Smooth muscle cell (in vitro differentiated cells): ENCODE measurements around the gene SNTB2. TPM values are rescaled to one million over a fixed set of nuclear protein-coding genes. Genes with fewer than 3 reads are reported as not detected.
A peak's percentile ranks its signal among the peaks of the same experiment; 100 is the strongest.

ENCODE experiments used
- DNase-seq: peaks from one replicate; lab custom pipeline; 2025; ENCODE audit not compliant: unreplicated experiment; lab: John Stamatoyannopoulos, UW
- H2AFZ ChIP-seq: fragments of 200-600 bp; sonication (generic); 2 replicates; pipeline ENCODE4 v1.6.0; 2016; ENCODE audit warnings: antibody characterized with exemption, low read depth, mild to moderate bottlenecking
- H3F3A ChIP-seq: fragments of 200-600 bp; sonication (generic); 2 replicates; pipeline ENCODE4 v1.6.0; 2017; ENCODE audit warnings: antibody characterized with exemption, low read depth
- H3K27ac ChIP-seq: fragments of 200-600 bp; sonication (generic); 2 replicates; pipeline ENCODE4 v1.5.1; 2016; ENCODE audit warnings: low read depth, mild to moderate bottlenecking
- H3K27me3 ChIP-seq: fragments of 200-600 bp; sonication (generic); 2 replicates; pipeline ENCODE4 v1.6.1; 2016; ENCODE audit warnings: low read depth, mild to moderate bottlenecking
- H3K36me3 ChIP-seq: fragments of 200-600 bp; sonication (generic); 2 replicates; pipeline ENCODE4 v1.5.1; 2016; ENCODE audit warnings: low read depth
- H3K4me1 ChIP-seq: fragments of 200-600 bp; sonication (generic); 2 replicates; pipeline ENCODE4 v1.5.1; 2016; ENCODE audit warnings: low read depth
- H3K4me2 ChIP-seq: fragments of 200-600 bp; sonication (generic); 2 replicates; pipeline ENCODE4 v1.6.0; 2016; ENCODE audit warnings: mild to moderate bottlenecking
- H3K4me3 ChIP-seq: fragments of 200-600 bp; sonication (generic); 2 replicates; pipeline ENCODE4 v1.5.1; 2016; ENCODE audit warnings: mild to moderate bottlenecking
- H3K79me2 ChIP-seq: fragments of 200-600 bp; sonication (generic); 2 replicates; pipeline ENCODE4 v1.6.0; 2016; ENCODE audit warnings: low read depth, mild to moderate bottlenecking
- H3K9ac ChIP-seq: fragments of 200-600 bp; sonication (generic); 2 replicates; pipeline ENCODE4 v1.6.0; 2016; ENCODE audit warnings: low read depth
- H3K9me3 ChIP-seq: fragments of 200-600 bp; sonication (generic); replicated peaks from 2 replicates; pipeline ENCODE4 v1.5.1; 2016; ENCODE audit warnings: low read depth
- H4K20me1 ChIP-seq: fragments of 200-600 bp; sonication (generic); 2 replicates; pipeline ENCODE4 v1.6.0; 2016; ENCODE audit warnings: low read depth
- CTCF ChIP-seq: fragments of 200-600 bp; sonication (generic); IDR thresholded peaks from 2 replicates; pipeline ENCODE4 v1.5.1; 2017; ENCODE audit warnings: borderline replicate concordance, mild to moderate bottlenecking, antibody characterized with exemption; ENCODE audit not compliant: insufficient read depth, poor library complexity, severe bottlenecking
- WGBS: methylation state at CpG from one replicate; pipeline ENCODE4 v1.1.7; 2016; ENCODE audit warnings: low lambda C conversion rate; 5-methylcytosine and 5-hydroxymethylcytosine counted together
- polyA plus RNA-seq: library from polyadenylated mRNA; unstranded; fragments of >200 nt; fragmentation: Nextera tagmentation; extraction: Ambion mirVana; gene quantifications from 2 replicates; pipeline ENCODE4 v1.2.1, GENCODE V29; 2016
- total RNA-seq: library from RNA; depleted of rRNA; stranded (reverse); fragments of >200 nt; gene quantifications from 2 replicates; pipeline ENCODE4 v1.2.3, GENCODE V29; 2014

The SNTB2 gene
- total and polyA plus RNA-seq, 2 experiments from 2014 or later, result 17.1 to 25.9 TPM

DNA sequence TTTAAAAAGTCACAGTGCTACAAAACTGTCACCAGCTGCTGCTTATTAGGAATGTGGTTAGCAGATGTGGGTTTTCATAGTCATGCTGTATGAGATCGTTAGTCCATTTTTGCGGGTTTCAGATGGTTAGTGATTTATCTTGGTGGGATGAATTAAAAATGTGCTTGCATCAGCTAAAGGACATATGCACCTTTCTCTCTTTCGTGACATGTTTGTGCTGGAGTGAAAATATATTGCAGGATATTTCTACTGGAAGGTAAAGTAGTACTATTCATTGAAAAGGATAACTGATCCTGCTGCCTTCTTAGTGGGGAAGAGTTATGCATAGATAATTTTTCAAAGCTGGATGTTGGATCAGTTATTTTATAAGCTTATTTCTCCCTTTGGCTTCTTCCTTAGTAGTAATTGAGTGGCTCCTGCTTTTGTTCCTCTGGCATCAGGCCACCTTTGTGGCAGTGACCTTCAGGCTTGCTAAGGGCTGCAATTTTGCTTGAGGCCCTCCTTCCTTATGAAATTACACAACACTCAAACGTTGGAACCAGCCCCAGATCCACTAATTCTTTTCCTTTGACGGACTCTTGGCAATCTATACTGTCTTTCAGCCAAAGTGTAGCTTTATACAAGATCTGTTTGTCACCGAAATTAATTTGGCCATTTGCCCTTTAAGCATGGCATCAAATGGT is 7.5 kb upstream of the SNTB2 start:
- no peak for DNase-seq
- Histone ChIP-seq H2AFZ (no peak overlapping the region), H3K27ac (peak overlapping the region; percentile 33), H3F3A (no peaks in the 10 kb centered on the region), H3K4me3 (no peak overlapping the region), H3K4me2 (peak overlapping the region; percentile 41), H3K36me3 (no peaks in the 10 kb centered on the region), H3K79me2 (no peaks in the 10 kb centered on the region), H3K27me3 (no peaks in the 10 kb centered on the region), H3K4me1 (no peaks in the 10 kb centered on the region), H4K20me1 (no peaks in the 10 kb centered on the region), H3K9me3 (no peaks in the 10 kb centered on the region), H3K9ac (no peak overlapping the region)
- TF ChIP-seq CTCF, result no peak
- 47% methylated on average over 6 of the region's 6 CpGs for WGBS

- Histone ChIP-seq H3K36me3 (no peaks in the 10 kb centered on the region), H2AFZ (no peak overlapping the region), H3K9me3 (no peaks in the 10 kb centered on the region), H4K20me1 (no peaks in the 10 kb centered on the region), H3K4me3 (no peak overlapping the region), H3F3A (no peaks in the 10 kb centered on the region), H3K27ac (peak overlapping the region; percentile 33), H3K27me3 (no peaks in the 10 kb centered on the region), H3K4me1 (no peaks in the 10 kb centered on the region), H3K79me2 (no peaks in the 10 kb centered on the region), H3K4me2 (peak overlapping the region; percentile 41), H3K9ac (no peak overlapping the region)
- DNase-seq, result no peak
- no peak for TF ChIP-seq CTCF
Observed at GRCh38 chr16:69180011-69180338, 7.0 kb upstream of the SNTB2 start.

- WGBS, result 44% methylated on average over 10 of the region's 10 CpGs
Observed at GRCh38 chr16:69182730-69183416, 4.1 kb upstream of the SNTB2 start.

More at GRCh38 chr16:69182730-69183416, 4.1 kb upstream of the SNTB2 start:
- Histone ChIP-seq H3K27ac (no peak overlapping the region), H4K20me1 (no peaks in the 10 kb centered on the region), H3K4me1 (peaks cover 6% of the 10 kb centered on the region), H2AFZ (no peak overlapping the region), H3F3A (no peaks in the 10 kb centered on the region), H3K4me2 (no peak overlapping the region), H3K4me3 (no peak overlapping the region), H3K27me3 (no peaks in the 10 kb centered on the region), H3K9me3 (no peaks in the 10 kb centered on the region), H3K79me2 (no peaks in the 10 kb centered on the region), H3K36me3 (no peaks in the 10 kb centered on the region), H3K9ac (no peak overlapping the region)
- no peak for TF ChIP-seq CTCF
- no peak for DNase-seq
